ENCODE results near the gene SLC24A1.

SLC24A1 gene

DNA sequence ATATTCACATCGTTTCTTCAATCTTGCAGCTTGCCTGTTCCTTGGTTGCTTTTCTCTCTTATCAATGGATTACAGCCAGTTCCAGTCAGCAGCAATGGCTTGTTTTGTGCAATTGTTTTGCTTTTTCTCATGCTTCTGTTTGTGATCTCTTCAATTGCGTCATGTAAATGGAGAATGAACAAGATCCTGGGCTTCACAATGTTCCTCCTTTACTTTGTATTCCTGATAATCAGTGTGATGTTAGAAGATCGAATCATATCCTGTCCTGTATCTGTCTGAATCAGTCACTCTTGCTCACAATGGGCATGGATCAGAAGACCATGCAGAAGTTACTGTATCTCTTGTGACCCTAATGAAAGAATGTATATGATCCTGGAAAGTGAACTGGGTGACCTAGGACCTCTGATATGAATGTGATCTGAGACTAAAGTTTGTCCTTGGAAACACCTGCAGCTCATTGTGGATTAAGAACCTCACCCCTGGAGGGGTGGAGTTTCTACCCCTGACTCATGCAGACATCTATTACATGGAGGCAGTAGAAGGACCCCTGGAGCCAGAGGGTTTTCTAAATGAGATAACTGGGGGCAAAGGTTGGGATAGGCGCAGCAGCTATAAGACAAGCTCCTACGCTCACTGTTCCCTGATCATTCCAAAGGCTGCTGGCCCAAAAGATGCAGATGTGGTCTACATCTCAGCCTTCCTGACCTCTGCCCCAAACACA, 32.2 kb downstream of the SLC24A1 start:
- DNase-seq, result no peak

DNA sequence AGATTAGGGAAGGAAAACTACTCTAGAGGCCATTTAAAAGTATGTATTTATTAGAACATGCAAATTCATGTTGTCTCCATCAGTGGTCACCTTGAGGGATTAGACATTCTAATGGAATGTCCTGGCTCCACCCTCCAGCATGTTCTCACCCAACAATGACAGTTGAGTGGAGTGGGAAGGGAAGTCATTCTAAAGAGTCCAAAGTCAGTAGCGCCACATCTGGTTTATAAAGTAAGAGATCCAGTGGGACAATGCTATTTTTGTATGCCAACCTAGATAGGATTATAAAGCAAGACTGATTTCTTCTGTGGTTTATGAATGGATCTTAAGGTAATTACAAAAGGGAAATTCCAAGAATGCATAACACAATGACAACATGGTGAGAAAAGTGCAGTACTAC, 33.3 kb downstream of the SLC24A1 start:
- DNase-seq, result no peak

DNA sequence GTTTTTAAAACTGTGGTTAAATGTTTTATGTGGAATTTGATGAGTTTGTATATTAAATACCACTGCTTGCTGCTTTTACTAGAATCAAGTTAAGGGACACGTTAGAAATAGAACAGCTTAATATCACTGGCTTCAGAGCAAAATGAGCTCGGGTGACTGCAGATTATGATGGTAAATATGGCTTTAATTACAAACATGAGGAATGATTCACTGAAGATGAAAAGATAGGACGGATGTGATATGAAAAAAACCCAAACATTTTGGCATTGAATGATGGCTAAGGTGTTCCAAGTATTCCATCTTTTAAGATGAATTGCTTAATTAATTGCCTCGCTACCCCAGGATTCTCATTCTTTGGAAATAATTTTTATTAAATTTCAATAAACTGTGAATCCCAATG, 33.7 kb downstream of the SLC24A1 start:
- DNase-seq, result no peak

DNA sequence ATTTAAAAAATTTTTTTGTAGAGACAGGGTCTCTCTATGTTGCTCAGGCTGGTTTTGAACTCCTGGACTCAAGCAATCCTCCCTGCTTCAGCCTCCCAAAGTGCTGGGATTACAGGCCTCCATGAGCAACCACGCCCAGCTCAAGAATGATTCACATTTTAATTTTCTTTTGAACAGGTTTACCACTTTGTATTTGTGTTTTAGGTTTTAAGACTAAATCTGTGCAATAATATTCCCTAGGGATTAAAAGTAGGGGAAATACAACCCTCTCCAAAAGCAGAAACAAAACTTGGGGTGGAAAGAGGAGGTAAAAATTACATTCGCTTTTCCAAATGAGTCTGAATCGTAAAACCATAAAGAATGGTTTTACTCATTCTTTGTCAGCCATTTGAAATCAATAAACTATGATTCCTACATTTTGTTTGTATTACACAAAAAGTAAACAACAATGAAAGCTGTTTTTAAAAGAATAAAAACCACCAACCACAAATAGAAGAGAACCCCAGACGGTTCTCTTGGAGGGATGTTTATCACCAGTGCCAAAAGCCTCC, 37.8 kb downstream of the SLC24A1 start:
- no peak for DNase-seq

DNA sequence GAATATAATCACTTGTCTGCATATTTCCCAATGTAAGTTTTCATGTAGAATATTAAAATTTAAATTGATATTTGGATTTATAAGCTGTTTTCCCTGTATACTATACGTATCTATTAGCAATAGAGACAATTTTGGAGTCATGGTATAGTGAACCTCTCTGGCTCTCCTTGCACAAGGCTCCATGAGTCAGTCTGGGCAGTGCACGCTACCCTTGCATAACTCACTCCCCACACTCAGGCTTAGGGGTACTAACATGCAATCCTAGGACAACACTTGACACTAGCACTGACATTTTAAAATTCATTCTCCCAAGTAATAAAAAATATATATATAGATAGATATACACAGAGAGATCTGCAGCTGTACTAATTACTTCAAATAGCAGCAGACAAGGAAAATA, 39.2 kb downstream of the SLC24A1 start:
- DNase-seq, result no peak

DNA sequence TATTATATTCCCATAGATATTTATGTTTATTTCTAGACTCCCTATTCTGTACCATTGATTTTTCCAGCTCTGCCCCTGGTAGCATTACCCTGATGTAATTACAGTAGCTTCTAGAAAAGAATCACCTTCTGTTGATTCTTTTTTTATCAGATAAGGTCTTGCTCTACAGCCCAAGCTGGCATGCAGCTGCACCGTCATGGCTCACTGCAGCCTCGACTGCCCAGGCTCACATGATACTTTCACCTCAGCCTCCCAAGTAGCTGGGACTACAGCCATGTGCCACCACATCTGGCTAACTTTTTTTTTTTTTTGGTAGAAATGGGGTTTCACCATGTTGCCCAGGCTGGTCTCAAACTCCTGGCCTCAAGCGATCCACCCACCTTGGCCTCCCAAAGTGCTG, 41.8 kb downstream of the SLC24A1 start:
- no peak for DNase-seq

DNA sequence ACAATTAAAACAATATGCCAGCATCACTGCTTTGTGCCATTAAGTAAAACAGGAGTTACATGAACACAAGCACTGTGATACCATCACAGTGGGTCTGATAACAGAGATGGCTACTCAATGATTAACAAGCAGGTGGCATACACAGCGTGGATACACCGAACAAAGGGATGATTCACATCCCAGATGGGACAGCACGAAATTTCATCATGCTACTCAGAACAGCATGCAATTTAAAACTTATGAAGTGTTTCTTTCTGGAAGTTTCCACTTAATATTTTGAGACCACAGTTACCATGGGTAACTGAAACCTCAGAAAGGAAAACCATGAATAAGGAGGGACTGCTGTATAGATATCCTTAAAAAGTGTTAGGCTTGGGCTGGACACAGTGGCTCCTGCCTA, 44.5 kb downstream of the SLC24A1 start:
- no peak for DNase-seq

DNA sequence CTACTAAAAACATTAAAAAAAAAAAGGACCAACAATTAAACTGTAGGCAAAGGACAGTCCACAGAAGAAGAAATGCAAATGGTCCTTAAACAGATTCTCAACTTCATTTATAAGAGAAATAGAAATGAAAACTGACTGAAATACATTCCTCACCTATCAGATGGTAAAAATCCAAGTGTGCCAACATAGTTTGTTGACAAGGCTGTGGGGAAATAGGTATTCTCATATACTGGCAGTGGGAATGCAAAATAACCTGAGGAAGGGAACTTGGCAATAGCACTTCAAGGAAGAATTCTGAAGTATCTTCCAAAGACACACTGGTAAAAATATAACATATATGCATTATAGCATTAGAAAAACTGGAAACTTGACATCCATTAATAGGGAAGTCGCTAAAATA, 53.8 kb downstream of the SLC24A1 start:
- no peak for DNase-seq

DNA sequence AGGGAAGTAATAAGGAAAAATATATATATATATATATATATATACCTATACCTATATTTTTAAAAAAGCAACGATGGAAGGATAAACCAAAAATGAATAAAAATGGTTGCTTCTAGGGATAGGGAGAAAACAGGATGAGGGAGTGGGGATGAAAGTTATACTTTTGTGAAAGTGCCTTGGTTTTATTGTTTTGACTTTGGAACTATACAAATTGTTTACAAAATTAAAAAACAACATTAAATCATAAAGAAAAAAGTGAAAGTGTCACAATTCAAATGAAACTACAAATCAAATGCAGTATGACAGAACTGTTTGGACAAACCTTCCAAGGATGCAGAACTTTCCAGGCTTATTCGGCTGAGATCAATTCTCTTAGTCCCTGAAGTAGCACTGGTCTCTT, 54.4 kb downstream of the SLC24A1 start:
- no peak for DNase-seq

DNA sequence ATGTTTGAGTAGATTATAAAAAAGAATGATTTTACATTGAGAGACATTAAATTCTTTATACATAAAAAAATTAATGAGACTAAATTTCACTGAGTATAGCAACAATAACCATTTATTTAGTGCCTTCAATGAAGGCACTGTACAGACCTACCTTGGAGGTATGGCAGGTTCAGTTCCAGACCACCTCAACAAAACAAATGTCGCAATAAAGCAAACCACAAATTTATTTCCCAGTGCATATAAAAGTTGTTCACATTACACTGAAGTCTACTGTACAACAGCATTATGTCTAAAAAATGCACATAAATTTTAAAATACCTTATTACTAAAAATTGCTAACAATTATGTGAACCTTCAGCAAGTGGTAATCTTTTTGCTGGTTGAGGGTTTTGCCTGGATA, 58.8 kb downstream of the SLC24A1 start:
- DNase-seq, result no peak

DNA sequence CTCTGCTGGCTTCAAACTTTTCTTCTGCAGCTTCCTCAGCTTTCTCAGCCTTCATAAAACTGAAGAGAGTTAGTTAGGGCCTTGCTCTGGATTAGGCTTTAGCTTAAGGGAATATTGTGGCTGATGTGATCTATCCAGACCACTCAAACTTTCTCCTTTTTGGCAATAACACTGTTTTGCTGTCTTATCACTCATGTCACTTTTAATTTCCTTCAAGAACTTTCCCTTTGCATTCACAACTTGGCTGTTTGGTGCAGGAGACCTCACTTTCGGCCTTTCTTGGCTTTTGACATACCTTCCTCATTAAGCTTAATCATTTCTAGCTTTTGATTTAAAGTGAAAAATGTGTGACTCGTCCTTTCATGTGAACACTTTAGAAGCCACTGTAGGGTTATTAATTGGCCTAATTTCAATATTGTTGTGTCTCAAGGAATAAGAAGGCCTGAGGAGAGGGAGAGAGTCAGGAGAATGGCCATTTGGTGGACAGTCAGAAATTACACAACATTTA, 60.7 kb downstream of the SLC24A1 start:
- DNase-seq, result no peak

DNA sequence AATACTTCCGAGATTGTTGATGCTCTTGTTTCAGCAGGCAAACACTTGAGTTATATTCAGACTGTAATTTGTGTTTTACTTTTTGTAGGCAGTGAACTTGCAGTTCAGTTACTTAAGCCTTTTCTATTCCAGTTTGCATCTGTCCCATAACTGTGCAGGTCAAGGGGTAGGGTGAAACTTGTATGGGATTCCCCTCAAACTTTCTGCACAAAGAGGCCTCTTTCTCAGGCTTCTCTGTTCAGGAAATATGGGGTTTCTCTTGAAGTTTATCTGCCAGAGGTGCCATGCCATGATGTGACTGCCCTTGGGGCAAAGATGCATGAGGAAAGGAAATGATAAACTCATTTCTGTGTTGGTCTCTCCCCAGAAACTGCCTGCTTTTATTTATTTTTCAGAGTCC, 66.7 kb downstream of the SLC24A1 start:
- DNase-seq, result no peak

DNA sequence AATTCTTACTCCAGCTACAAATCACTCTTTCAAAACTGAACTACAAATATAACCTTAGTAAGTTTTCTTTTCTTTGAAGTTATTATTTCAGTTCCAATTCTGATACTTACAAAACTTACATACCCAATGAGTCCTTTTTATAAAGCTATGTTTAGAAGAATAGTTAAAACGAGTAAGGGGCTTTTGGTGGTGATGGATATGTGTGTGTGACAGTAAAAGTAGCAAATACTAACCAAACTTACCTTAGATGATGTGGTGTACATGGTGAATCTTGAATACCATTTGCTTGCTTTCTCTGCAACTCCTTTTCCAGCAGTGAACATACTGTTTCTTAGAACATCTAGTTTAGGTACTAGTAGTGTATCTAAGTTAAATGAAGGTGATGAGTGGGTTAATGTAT, 68.4 kb downstream of the SLC24A1 start:
- no peak for DNase-seq

DNA sequence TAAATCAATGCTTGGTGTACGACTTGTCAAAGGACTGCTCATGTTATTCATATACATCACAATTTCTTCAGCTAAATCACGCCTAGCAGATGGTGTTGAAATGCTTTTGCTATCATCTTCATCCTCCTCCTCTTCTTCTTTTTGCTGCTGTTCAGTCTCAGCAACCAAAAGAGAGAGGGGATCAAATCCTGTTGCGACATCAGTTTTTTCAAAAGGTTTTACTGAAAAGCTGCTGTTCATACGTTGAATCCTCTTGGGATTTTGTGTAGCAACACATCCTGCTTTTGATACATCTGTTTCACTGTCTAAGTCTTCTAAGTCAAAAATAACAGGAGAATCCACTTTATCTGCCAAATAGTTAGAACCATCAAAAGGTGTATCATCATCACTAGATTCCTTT, 69.0 kb downstream of the SLC24A1 start:
- DNase-seq, result no peak

DNA sequence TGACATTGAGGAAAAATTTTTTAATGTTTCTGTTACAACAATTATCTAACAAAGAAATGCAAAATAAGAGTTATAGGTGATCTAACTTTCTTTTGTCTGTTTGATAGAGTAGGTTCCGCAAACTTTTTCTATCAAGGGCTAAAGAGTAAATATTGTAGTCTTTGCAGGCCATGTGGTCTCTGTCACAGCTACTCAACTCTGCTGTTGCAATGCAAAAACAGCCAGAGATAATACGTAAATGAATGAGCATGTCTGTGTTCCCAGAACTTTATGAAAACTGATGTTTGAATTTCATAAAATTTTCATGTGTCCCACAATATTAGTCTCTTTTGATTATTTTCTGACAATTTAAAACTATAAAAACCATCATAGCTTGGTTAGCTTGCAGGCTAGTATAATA, 73.3 kb downstream of the SLC24A1 start:
- DNase-seq, result no peak
